Endothelial cell (in vitro differentiated cells): ENCODE data around the gene ZNF107. TPM values are rescaled to one million over a fixed set of nuclear protein-coding genes. Genes with fewer than 3 reads are reported as not detected.

ENCODE experiments used
- DNase-seq: peaks from one replicate; pipeline ENCODE4 v3.0.0; 2021; ENCODE audit warnings: low spot score
- H3K27ac Mint-ChIP-seq: one replicate; pipeline ENCODE4 v1.8.0; 2021; ENCODE audit warnings: mixed read lengths, inconsistent platforms; ENCODE audit not compliant: unreplicated experiment
- H3K27me3 Mint-ChIP-seq: one replicate; pipeline ENCODE4 v1.8.0; 2021; ENCODE audit warnings: mild to moderate bottlenecking, moderate library complexity, mixed read lengths, inconsistent platforms; ENCODE audit not compliant: unreplicated experiment
- H3K36me3 Mint-ChIP-seq: one replicate; pipeline ENCODE4 v1.8.0; 2021; ENCODE audit warnings: mild to moderate bottlenecking, low read depth, mixed read lengths, inconsistent platforms; ENCODE audit not compliant: unreplicated experiment
- H3K4me1 Mint-ChIP-seq: one replicate; pipeline ENCODE4 v1.8.0; 2021; ENCODE audit warnings: mild to moderate bottlenecking, mixed read lengths, inconsistent platforms; ENCODE audit not compliant: unreplicated experiment
- H3K4me3 Mint-ChIP-seq: one replicate; pipeline ENCODE4 v1.8.0; 2021; ENCODE audit warnings: mild to moderate bottlenecking, mixed read lengths, inconsistent platforms; ENCODE audit not compliant: unreplicated experiment
- H3K9me3 Mint-ChIP-seq: one replicate; pipeline ENCODE4 v1.8.0; 2021; ENCODE audit warnings: mixed read lengths, inconsistent platforms; ENCODE audit not compliant: unreplicated experiment
- microRNA-seq: library from miRNA; unstranded; fragments of <30 nt; microRNA quantifications from one replicate; pipeline ENCODE4, GENCODE V29; 2020; ENCODE audit not compliant: unreplicated experiment
- total RNA-seq: library from RNA; stranded (reverse); fragmentation: NEBNext Ultra II Directional; extraction: Animal tissue kit (Norgen Biotek cat#: 25700); gene quantifications from one replicate; pipeline ENCODE4 v1.2.1, GENCODE V29; 2021; ENCODE audit not compliant: unreplicated experiment
- TF ChIP-seq, protein P1 (sequence below): fragments of 200-600 bp; sonication (generic); IDR thresholded peaks from one replicate; pipeline ENCODE4 v1.5.0; 2021; ENCODE audit warnings: antibody characterized with exemption; ENCODE audit not compliant: unreplicated experiment

Gene ZNF107
- total RNA-seq, 1 donor from 2014 or later, result 10.4 TPM

DNA sequence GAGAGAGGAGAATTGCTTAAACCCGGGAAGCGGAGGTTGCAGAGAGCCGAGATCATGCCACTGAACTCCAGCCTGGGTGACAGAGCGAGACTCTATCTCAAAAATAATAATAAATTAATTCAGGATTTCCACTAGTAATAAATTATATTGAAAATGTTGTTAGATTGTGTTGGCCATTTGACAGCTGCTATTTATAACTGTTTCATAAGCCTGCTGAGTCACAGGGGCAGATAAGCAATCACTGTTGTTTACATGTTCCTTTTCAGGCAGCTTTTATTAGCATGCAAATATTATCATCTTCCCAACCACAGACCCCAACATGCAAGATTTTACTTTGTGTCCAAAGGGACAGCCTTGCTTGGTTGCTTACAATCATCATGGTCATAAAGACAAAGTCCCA lies 78.7 kb downstream of the ZNF107 start:
- DNase-seq, result no peak
- H3K27ac Mint-ChIP-seq, result no peak overlapping the region
- H3K4me1 Mint-ChIP-seq, result no peaks in the 10 kb centered on the region
- TF ChIP-seq, protein P1, sequence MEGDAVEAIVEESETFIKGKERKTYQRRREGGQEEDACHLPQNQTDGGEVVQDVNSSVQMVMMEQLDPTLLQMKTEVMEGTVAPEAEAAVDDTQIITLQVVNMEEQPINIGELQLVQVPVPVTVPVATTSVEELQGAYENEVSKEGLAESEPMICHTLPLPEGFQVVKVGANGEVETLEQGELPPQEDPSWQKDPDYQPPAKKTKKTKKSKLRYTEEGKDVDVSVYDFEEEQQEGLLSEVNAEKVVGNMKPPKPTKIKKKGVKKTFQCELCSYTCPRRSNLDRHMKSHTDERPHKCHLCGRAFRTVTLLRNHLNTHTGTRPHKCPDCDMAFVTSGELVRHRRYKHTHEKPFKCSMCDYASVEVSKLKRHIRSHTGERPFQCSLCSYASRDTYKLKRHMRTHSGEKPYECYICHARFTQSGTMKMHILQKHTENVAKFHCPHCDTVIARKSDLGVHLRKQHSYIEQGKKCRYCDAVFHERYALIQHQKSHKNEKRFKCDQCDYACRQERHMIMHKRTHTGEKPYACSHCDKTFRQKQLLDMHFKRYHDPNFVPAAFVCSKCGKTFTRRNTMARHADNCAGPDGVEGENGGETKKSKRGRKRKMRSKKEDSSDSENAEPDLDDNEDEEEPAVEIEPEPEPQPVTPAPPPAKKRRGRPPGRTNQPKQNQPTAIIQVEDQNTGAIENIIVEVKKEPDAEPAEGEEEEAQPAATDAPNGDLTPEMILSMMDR, result no peak
- no peaks in the 10 kb centered on the region for H3K27me3 Mint-ChIP-seq
- peaks cover 18% of the 10 kb centered on the region for H3K9me3 Mint-ChIP-seq
- H3K4me3 Mint-ChIP-seq, result no peak overlapping the region
- peaks cover 5% of the 10 kb centered on the region for H3K36me3 Mint-ChIP-seq

DNA sequence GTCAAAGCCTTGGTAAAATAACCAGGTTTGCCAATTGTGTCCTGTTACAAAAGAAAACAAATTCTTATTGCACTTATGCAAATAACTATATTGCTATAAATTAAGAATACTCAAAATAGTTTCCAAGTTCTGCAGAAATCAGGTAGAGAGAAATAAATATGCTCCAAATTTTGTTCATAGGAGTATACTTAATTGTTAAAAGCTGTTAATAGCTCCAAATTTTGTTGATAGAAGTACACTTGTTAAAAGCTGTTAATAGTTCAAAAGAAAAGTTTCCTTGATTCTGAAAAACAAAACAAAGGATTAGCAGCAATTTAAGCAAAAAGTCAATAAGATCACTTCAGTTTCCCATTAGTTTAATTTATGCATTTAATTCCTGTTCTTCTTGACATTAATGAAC lies 81.9 kb downstream of the ZNF107 start:
- H3K4me1 Mint-ChIP-seq, result no peaks in the 10 kb centered on the region
- peaks cover 3% of the 10 kb centered on the region for H3K36me3 Mint-ChIP-seq
- H3K27me3 Mint-ChIP-seq, result no peaks in the 10 kb centered on the region
- H3K9me3 Mint-ChIP-seq, result peaks cover 13% of the 10 kb centered on the region
- H3K27ac Mint-ChIP-seq, result no peak overlapping the region
- DNase-seq, result no peak
- TF ChIP-seq, protein P1, result no peak
- H3K4me3 Mint-ChIP-seq, result no peak overlapping the region

DNA sequence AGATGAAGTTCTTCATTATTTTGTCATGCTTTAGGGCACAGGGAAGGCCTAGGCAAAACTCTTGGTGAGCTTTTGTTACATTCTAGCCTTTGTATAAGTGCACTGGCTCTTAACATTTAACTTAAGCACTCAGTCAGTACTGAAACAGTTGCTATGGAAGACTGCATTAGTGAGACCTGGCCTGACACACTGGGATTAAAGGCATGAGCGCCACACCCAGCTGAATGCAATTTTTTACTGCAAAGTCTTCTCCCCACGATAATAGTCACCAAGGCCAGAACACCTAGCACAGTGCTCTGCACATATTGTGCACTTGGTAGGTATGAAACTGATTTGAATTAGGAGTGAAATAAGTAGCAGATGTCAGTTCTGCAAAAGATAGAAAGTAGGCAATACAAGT lies 87.1 kb downstream of the ZNF107 start:
- no peaks in the 10 kb centered on the region for H3K27me3 Mint-ChIP-seq
- peaks cover 16% of the 10 kb centered on the region for H3K9me3 Mint-ChIP-seq
- H3K4me3 Mint-ChIP-seq, result no peak overlapping the region
- TF ChIP-seq, protein P1, result no peak
- H3K4me1 Mint-ChIP-seq, result no peaks in the 10 kb centered on the region
- H3K27ac Mint-ChIP-seq, result no peak overlapping the region
- H3K36me3 Mint-ChIP-seq, result peaks cover 5% of the 10 kb centered on the region
- no peak for DNase-seq

DNA sequence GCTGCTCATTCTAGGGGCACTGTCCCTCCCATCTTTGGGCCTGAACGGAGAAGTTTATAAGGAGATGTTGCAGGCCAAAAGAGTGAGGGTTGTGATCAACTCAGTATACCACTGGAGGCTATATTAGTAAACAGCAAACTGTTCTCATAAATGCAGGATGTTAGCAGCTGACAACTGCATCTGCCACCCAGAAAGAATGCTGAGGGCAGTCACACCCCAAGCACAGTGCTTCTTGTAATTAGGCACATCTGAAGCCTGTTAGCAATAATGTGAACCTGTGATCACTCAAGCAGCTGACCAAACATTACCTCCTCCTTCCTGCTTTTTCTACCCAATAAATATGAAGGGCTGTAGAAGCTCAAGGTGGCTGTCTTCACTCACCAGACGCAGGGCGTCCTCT lies 89.9 kb downstream of the ZNF107 start:
- Mint-ChIP-seq H3K27me3 (no peaks in the 10 kb centered on the region), H3K9me3 (peaks cover 16% of the 10 kb centered on the region), H3K36me3 (peaks cover 5% of the 10 kb centered on the region), H3K27ac (no peak overlapping the region), H3K4me3 (no peak overlapping the region), H3K4me1 (no peaks in the 10 kb centered on the region)
- no peak for DNase-seq
- TF ChIP-seq, protein P1, result no peak

DNA sequence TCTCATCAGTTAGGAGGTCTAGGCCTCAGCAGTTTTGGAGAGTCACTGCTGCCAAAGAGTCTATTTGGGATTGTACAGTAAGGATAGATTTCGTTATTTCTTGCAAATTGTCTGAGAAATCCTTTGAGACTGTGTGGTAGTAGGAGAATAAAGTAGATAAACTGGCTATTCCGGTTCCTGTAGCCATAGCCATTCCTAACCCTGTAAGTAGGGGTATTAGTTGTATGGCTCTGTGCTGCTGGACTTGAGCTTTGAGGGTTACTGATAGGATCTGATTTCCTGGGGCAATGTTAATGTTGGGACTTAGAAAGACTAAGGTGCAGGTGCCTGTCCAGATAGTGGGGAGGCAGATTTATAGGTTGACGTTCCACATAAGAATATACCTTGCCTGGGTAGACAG lies 92.2 kb downstream of the ZNF107 start:
- H3K27ac Mint-ChIP-seq, result no peak overlapping the region
- no peaks in the 10 kb centered on the region for H3K27me3 Mint-ChIP-seq
- H3K4me1 Mint-ChIP-seq, result no peaks in the 10 kb centered on the region
- no peak overlapping the region for H3K4me3 Mint-ChIP-seq
- TF ChIP-seq, protein P1, result no peak
- no peak for DNase-seq
- H3K36me3 Mint-ChIP-seq, result peaks cover 5% of the 10 kb centered on the region
- peaks cover 13% of the 10 kb centered on the region for H3K9me3 Mint-ChIP-seq

Small RNAs within 50 kb of the gene (microRNA-seq; reads per million reads assigned to microRNA genes)
- gene MIR6839, result not detected

Other genes with a start within 250 kb of the ZNF107 start
- gene ZNF680, start 103.1 kb upstream of the ZNF107 start, total RNA-seq, result 17.8 TPM
- 14.7 TPM for gene ZNF138, start 128.3 kb downstream of the ZNF107 start, total RNA-seq
- gene ZNF273, start 237.1 kb downstream of the ZNF107 start, total RNA-seq, result 9.3 TPM